Lung microvascular endothelial cell (primary cell): ENCODE data around the gene FOXP1. TPM values are rescaled to one million over a fixed set of nuclear protein-coding genes. Genes with fewer than 3 reads are reported as not detected.

Source experiments
- DNase-seq, 2 donors: peaks; one replicate each; pipeline versions ENCODE4 v3.0.0 to v3.0.0-alpha.2; 2010; ENCODE audit warnings: low read depth in 2 of 2
- total RNA-seq: library from RNA; depleted of rRNA; stranded (reverse); fragments of >200 nt; gene quantifications from 2 replicates; pipeline ENCODE4 v1.2.1, GENCODE V29; 2014

The FOXP1 gene
- total RNA-seq, 1 donor from 2014 or later: 75.2 TPM

DNA sequence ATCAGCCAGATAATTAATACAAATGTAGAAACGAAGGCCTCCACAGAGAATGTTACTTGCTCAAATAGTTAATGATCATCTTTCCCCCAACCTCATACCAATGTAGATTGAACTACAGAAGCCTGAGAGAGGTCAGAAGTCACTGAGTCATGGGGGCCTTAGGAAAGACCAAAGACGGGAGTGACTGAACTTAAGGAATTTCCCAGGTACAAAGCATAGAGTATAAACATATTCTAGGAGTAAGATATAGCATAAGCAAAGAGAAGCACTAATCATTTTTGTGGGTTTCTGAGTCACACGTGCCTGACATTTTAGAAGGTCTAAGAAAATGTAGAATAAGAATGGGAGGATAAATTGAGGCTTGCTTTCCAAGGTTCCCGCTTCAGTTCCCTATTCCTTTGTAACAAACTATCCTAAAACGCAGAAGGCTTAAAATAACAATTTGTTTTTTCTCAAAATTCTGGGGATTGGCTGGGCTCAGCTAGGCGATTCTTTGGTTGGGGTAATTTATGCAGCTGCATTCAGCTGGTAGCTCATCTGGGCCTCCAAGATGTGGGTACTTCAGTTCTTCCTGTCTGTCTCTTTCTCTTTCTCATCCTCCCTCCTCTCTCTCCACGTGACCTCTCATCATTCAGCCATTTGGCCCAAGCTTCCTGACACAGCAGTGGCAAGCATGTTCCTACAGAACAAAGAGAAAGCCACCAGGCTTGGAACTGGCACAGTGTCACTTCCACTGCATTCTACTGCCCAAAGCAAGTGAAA lies 422.6 kb downstream of the FOXP1 start:
- no peak for DNase-seq

DNA sequence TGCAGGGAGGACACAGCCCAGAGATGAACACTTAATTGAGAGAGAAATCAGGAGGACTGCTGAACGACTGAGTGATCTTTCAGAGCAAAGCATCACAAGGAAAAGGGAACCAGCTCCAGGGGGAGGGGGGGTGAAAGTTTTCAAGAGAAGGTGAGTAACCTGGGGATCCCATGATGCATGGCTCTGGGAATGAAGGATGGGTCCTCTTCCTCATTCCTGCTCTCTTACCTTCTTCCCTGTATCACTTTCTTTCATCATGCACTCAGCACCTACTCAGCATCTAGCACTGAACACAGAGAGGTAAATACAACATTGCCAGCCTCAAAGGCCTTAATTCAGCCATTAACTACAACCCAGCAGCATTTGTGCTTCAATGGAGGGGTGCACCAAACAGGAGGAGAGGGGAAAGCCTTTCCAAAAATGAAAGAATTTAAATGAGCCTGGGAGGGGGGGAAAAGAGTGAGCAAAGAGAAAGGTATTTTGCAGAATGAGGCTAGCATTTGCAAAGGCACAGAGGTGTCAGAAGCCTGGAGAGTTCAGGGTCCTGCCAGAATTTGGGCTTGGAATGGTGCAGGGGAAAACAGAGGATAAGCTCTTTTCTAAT lies 427.4 kb downstream of the FOXP1 start:
- no peak for DNase-seq

DNA sequence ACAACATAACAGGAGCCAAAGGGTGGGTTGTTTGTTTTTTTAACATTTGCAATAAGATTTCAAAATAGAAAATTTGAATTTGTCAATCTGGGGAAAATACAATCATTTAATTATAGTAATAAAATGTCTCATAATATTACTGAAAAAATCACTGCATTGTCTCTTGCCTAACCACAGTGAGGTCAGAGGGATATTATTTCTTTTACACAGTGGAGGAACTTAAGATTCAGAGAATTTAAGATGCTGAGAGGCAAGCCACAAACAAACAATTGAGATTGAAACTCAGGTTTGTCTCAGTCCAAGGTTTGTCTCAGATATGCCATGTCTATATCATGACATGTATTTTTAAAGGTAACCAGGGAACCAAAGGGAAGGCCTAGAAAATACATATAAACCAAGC lies 428.7 kb downstream of the FOXP1 start:
- no peak for DNase-seq

DNA sequence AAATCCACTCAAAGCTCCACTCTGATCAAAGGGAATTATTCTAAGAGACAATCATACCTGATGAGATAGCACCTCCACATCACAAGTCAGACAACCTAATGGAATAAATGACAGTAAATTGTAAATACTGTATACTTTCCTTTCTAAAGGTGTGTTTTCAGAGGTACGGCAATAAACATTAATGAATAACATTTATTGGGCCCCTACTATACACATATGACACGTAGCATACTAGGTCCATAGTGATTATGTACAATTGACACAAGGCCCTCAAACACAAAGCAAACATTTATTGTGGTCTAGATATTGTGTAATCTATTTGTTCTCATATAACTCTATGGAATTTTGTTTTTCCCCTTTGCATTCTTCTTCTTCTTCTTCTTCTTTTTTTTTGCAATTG lies 429.8 kb downstream of the FOXP1 start:
- no peak for DNase-seq

- no peak for DNase-seq
These were observed 430.6 kb downstream of the FOXP1 start for GRCh38 chr3:71152892-71153265.

- no peak for DNase-seq
These were observed 431.3 kb downstream of the FOXP1 start for GRCh38 chr3:71152039-71152891.

DNA sequence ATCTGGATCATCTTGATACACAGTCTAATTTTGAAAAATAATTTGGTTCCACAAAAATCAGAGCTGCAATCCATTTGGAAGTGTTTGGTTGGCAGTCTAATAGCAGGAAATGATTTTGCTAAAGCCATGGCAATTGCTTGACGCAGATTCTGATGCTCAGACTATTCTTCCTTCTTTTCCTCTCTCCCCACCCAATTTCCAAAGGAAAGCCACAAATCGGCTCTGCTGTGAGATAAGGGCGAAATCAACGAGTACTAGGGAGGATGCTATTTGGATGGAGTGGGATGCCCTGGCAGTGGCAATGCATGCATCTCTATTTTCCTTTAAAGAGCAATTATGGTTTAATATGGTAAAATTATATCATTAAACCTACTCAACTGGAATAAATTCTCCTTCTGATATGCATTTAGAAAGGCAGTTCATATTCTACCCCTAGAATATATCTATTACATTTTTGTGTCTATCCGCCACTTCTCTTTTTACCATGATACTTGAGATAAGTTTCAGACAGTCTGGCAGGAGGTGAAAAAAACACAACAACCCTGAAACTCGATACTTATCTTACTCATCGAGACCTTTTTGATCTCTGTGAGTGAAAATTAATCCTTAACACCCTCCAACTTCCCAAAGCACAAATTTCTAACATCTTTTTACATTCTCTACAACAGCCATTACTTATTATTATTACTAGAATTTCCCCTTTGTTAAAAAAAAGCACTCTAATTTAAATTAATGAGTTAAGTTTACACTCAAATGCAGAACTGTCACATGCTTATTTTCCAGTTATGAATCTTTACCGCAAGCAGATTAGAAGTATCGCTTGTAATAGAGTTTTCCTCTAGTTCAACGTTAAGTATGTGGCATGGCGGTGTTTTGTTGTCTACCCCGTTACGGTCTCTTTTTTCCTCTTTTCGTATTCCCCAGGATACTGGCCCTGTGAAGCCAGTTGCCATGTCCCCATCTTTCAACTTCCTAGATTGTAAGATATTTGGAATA lies 433.3 kb downstream of the FOXP1 start:
- DNase-seq: peak in 1 of 2 donors; percentile 13

- no peak for DNase-seq
These were observed 435.0 kb downstream of the FOXP1 start for GRCh38 chr3:71148455-71149060.

GRCh38 chr3:71146673-71147072 lies 436.9 kb downstream of the FOXP1 start:
- DNase-seq: peak in 1 of 2 donors; percentile 5

DNA sequence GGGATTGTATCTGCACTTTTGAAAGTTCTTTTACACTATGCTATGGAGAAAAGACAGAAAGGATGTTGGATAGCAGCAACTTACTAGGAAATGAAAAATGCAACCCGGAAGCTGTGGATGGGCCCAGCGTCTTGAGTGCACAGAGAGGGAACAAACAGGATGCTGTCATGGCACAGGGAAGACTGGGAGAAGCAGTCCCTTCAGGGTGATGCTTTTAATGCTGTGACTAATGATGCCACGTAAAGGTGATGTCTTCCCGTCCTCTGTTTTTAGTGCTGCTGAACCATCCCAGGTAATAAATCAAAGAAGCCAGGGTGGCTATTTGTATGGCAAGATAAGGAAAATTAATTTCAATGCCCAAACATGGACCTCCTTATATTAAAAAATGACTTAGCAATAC lies 437.6 kb downstream of the FOXP1 start:
- peak in 1 of 2 donors; percentile 19 for DNase-seq

DNA sequence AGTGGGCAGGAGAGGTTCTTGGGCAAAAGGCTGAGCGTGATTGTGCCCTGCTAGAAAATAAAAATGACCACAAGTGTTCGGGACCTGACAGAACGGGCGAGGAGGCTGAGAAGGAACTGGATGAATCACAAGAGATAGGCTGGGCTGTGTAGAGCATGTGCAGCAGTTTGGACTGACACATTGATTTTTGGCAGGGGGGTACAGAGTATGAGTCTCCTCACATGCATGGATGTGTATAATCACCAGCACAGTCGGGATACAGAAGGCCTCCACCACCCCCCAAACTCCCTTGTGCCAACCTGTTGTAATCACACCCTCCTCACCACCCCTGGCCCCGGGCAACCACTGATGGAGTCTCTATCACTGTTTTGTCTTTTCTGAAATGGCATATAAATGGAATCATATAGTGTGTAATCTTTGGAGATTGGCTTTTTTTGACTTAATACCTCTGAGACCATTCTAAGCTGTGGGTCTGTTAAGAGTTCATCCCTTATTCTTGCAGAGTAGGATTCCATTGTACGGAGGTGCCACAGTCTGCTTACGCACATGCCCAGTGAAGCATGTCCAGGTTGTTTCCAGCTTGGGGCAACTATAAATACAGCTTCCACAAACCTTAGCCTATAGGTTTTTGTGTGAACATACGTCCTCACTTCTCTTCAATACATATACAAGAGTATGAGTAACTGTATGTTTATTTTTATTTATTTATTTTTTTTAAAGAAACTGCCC lies 438.8 kb downstream of the FOXP1 start:
- DNase-seq: no peak

- DNase-seq: no peak
These were observed 440.0 kb downstream of the FOXP1 start for GRCh38 chr3:71143493-71143892.

- peak in 1 of 2 donors; percentile 71 for DNase-seq
These were observed 440.9 kb downstream of the FOXP1 start for GRCh38 chr3:71142441-71143161.

- no peak for DNase-seq
These were observed 443.1 kb downstream of the FOXP1 start for GRCh38 chr3:71140477-71140876.

GRCh38 chr3:71139496-71139895 lies 444.0 kb downstream of the FOXP1 start:
- DNase-seq: no peak

DNA sequence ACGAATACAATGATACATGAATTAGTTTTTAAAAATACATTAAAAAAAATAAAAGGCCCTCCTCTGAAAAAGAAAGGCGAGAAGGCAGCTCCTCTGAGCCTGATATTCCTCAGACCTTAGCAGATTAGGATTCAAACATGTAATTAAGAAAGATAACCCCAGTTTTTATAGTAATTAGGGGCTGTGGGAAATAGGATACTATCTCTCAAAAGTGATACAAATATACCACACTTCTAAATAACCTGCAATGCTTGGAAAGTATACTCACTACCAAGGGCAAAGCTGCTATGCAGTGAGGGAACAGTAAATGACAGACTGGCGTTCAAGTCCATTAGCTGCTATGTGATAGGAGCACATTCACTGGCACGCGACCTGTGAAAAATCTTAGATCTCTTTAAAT lies 445.1 kb downstream of the FOXP1 start:
- no peak for DNase-seq

GRCh38 chr3:71136276-71136675 lies 447.3 kb downstream of the FOXP1 start:
- no peak for DNase-seq

GRCh38 chr3:71135373-71136088 lies 448.0 kb downstream of the FOXP1 start:
- DNase-seq: no peak

DNA sequence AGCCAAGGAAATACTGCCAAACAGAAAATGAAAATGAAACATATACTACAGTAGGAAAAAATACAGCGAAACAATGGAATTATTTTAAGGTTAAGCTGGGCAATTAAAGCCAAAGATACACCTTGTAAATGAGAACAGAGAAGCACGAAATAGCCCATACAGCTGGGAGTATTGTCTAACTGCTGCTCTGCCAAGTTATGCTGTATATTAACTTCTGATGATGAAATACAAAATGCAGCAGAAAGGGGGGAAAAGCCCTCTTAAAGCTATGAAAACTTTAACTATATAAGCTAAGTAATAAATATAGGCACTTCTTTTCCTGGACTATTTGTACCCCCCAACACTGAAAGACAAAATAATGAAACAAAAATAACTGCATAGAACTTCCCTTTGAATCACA lies 449.0 kb downstream of the FOXP1 start:
- peak in 1 of 2 donors; percentile 20 for DNase-seq
